Measurements from ENCODE around the gene RNU5D-1.

DNA sequence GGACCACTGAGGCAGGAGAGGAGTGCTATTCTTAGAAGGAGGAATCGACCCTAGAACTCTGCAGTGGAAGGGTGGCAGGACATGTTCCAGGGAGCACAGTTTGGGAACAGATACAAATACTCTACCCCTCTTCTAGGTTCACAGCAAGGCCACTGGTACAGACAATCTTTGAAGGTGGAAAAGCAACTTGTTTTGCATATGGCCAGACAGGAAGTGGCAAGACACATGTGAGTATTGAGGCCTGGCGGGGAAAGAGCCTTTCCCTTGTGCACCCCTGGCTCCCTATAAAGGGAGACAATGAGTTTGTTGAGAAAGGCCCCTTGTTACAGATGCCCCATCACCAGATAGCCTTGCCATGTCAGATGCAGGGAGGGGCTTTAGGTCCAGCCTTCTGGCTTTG, 26.4 kb upstream of the RNU5D-1 start:
- TF ChIP-seq, protein P1, sequence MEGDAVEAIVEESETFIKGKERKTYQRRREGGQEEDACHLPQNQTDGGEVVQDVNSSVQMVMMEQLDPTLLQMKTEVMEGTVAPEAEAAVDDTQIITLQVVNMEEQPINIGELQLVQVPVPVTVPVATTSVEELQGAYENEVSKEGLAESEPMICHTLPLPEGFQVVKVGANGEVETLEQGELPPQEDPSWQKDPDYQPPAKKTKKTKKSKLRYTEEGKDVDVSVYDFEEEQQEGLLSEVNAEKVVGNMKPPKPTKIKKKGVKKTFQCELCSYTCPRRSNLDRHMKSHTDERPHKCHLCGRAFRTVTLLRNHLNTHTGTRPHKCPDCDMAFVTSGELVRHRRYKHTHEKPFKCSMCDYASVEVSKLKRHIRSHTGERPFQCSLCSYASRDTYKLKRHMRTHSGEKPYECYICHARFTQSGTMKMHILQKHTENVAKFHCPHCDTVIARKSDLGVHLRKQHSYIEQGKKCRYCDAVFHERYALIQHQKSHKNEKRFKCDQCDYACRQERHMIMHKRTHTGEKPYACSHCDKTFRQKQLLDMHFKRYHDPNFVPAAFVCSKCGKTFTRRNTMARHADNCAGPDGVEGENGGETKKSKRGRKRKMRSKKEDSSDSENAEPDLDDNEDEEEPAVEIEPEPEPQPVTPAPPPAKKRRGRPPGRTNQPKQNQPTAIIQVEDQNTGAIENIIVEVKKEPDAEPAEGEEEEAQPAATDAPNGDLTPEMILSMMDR (IDR thresholded peaks at IDR 0.05): no peak
- TF ChIP-seq POLR2A (IDR thresholded peaks at IDR 0.05): no peak
- TF ChIP-seq EP300 (IDR thresholded peaks at IDR 0.05): no peak

Measured in ovary (tissue), 3 donors.